Loucy (cell line): ENCODE results near the gene ARHGAP27.

Experiments used
- EZH2phosphoT487 ChIP-seq: fragments of 200-600 bp; IDR thresholded peaks from 2 replicates; pipeline ENCODE4 v1.6.1; 2018; ENCODE audit warnings: antibody characterized with exemption, mild to moderate bottlenecking, moderate library complexity, borderline replicate concordance
- TF ChIP-seq, protein P1 (sequence below): fragments of 200-600 bp; sonication (generic); conservative IDR thresholded peaks from 2 replicates; pipeline ENCODE4 v1.5.1; 2014; ENCODE audit warnings: mild to moderate bottlenecking, antibody characterized with exemption, low read length

DNA sequence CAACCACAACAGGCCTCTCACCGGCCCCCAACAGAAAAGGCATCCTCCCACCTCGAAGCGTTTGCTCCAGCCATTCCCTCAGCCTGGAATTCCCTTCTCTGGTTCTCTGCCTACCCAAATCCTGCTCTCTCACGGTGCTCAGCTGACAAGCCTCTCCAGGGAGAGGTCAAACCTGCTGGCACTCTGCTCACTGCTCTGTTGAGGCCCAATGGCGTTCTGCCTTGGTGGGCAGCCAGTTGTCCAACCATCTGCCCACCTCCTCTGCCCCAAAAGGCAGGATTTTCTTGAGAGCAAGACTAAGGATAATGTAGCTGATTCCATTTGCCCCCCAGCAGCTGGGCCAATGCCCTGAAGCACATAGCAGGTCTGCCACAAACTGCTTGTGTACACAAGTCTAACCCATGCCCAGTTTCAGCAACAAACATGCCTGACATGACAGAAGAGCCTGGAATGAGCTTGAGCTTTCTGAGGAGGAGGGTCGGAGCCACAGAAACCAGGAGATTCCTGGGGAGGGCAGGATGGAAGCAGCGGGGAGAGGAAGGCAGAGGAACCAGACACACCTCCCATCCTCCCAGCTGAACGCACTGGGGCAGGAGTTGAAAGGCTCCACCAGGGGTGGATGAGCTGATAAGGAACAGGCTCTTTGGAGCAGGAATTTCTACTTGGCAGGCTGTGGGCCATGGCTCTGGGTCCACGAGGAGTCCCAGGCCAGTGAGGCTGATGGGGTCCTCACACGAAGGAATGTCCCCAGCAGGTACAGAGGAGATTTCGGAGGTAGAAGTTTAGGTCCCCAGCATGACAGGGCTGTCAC is 23.9 kb downstream of the ARHGAP27 start:
- TF ChIP-seq, protein P1, sequence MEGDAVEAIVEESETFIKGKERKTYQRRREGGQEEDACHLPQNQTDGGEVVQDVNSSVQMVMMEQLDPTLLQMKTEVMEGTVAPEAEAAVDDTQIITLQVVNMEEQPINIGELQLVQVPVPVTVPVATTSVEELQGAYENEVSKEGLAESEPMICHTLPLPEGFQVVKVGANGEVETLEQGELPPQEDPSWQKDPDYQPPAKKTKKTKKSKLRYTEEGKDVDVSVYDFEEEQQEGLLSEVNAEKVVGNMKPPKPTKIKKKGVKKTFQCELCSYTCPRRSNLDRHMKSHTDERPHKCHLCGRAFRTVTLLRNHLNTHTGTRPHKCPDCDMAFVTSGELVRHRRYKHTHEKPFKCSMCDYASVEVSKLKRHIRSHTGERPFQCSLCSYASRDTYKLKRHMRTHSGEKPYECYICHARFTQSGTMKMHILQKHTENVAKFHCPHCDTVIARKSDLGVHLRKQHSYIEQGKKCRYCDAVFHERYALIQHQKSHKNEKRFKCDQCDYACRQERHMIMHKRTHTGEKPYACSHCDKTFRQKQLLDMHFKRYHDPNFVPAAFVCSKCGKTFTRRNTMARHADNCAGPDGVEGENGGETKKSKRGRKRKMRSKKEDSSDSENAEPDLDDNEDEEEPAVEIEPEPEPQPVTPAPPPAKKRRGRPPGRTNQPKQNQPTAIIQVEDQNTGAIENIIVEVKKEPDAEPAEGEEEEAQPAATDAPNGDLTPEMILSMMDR: no peak
- TF ChIP-seq EZH2phosphoT487: no peak
